Umbilical cord (tissue), 2 donors: ENCODE measurements around the gene P2RY11. TPM values are rescaled to one million over a fixed set of nuclear protein-coding genes. Genes with fewer than 3 reads are reported as not detected.
A peak's percentile ranks its signal among the peaks of the same experiment; 100 is the strongest.

Source experiments
- DNase-seq: peaks from one replicate; pipeline ENCODE4 v3.0.0-alpha.2; 2015; ENCODE audit warnings: low spot score
- total RNA-seq: library from RNA; depleted of rRNA; stranded (reverse); fragments of >200 nt; gene quantifications from one replicate; pipeline ENCODE4 v1.2.3, GENCODE V29; 2014; ENCODE audit warnings: low replicate concordance; ENCODE audit not compliant: insufficient read depth

The P2RY11 gene
- total RNA-seq, 1 donor from 2014 or later = 18.5 TPM

- DNase-seq = no peak
Observed at GRCh38 chr19:10093295-10094186, 18.0 kb upstream of the P2RY11 start.

GRCh38 chr19:10095622-10095947 lies 15.9 kb upstream of the P2RY11 start:
- no peak for DNase-seq

- DNase-seq = peak; percentile 92
Observed at GRCh38 chr19:10095948-10096614, 15.4 kb upstream of the P2RY11 start.

- DNase-seq = no peak
Observed at GRCh38 chr19:10096615-10096963, 14.9 kb upstream of the P2RY11 start.

- no peak for DNase-seq
Observed at GRCh38 chr19:10100163-10100785, 11.2 kb upstream of the P2RY11 start.

GRCh38 chr19:10102787-10103236 lies 8.7 kb upstream of the P2RY11 start:
- DNase-seq = no peak

- DNase-seq = no peak
Observed at GRCh38 chr19:10104130-10104513, 7.4 kb upstream of the P2RY11 start.

- DNase-seq = no peak
Observed at GRCh38 chr19:10104665-10105508, 6.6 kb upstream of the P2RY11 start.

GRCh38 chr19:10105509-10106099 lies 5.9 kb upstream of the P2RY11 start:
- no peak for DNase-seq

- DNase-seq = peak; percentile 98
Observed at GRCh38 chr19:10106100-10106936, 5.2 kb upstream of the P2RY11 start, which contains the start of gene PPAN. Gene PPAN, plus strand, starts transcription at chr19:10106362. Its CDS starts 33 bp downstream, at chr19:10106395.

GRCh38 chr19:10107254-10107653 lies 4.2 kb upstream of the P2RY11 start:
- DNase-seq = no peak

GRCh38 chr19:10107817-10108367 lies 3.6 kb upstream of the P2RY11 start:
- DNase-seq = no peak

GRCh38 chr19:10109528-10109927 lies 2.0 kb upstream of the P2RY11 start:
- no peak for DNase-seq

GRCh38 chr19:10110076-10110971 lies 1.2 kb upstream of the P2RY11 start:
- DNase-seq = no peak

- no peak for DNase-seq
Observed at GRCh38 chr19:10110972-10111317, 548 bp upstream of the P2RY11 start.

GRCh38 chr19:10112037-10112761 lies 706 bp downstream of the P2RY11 start:
- DNase-seq = no peak

- DNase-seq = no peak
Observed at GRCh38 chr19:10112895-10113591, 1.6 kb downstream of the P2RY11 start.

GRCh38 chr19:10113592-10113963 lies 2.1 kb downstream of the P2RY11 start:
- DNase-seq = no peak
